Large intestine (tissue), 3 donors: ENCODE measurements around the gene LOX. TPM values are rescaled to one million over a fixed set of nuclear protein-coding genes. Genes with fewer than 3 reads are reported as not detected.
A peak's percentile ranks its signal among the peaks of the same experiment; 100 is the strongest.
"Not testable (repeated sequence)": the region's sequence is repeated elsewhere in the genome, so short reads cannot be mapped to it uniquely, and the experiment has no call there.

Source experiments
- DNase-seq, 2 donors: peaks; one replicate each; pipeline versions ENCODE4 v3.0.0 to v3.0.0-alpha.2; 2013
- H3K27ac ChIP-seq: one replicate; pipeline ENCODE4 v1.5.1; 2013; ENCODE audit warnings: low read length
- H3K27me3 ChIP-seq: 2 replicates; pipeline ENCODE4 v1.6.1; 2013; ENCODE audit warnings: low read length; ENCODE audit not compliant: control insufficient read depth, insufficient read depth
- H3K36me3 ChIP-seq: 2 replicates; pipeline ENCODE4 v1.6.1; 2013; ENCODE audit warnings: low read length; ENCODE audit not compliant: control insufficient read depth, insufficient read depth
- H3K4me1 ChIP-seq: one replicate; pipeline ENCODE4 v1.6.1; 2013; ENCODE audit warnings: low read length; ENCODE audit not compliant: control insufficient read depth, insufficient read depth
- H3K4me3 ChIP-seq: one replicate; pipeline ENCODE4 v1.5.1; 2013; ENCODE audit warnings: low read length
- H3K9me3 ChIP-seq: one replicate; pipeline ENCODE4 v1.6.1; 2013; ENCODE audit warnings: mild to moderate bottlenecking, low read depth, low read length, moderate library complexity; ENCODE audit not compliant: control insufficient read depth
- WGBS: methylation state at CpG from one replicate; pipeline ENCODE4 v1.1.5; 2013; ENCODE audit warnings: low lambda C conversion rate; ENCODE audit not compliant: insufficient coverage; 5-methylcytosine and 5-hydroxymethylcytosine counted together
- polyA plus RNA-seq: library from polyadenylated mRNA; unstranded; fragments of 120-200 nt; gene quantifications from one replicate; pipeline ENCODE4 v1.2.1, GENCODE V29; 2013

LOX gene
- polyA plus RNA-seq, 1 donor, result 10.9 TPM

GRCh38 chr5:122099060-122099790 lies 21.2 kb upstream of the LOX start:
- no peak overlapping the region for H3K4me3 ChIP-seq
- peak; percentile 38 to 52 for DNase-seq
- H3K4me1 ChIP-seq, result no peaks in the 10 kb centered on the region
- H3K36me3 ChIP-seq, result no peaks in the 10 kb centered on the region
- H3K27ac ChIP-seq, result peak overlapping the region; percentile 13
- H3K9me3 ChIP-seq, result no peaks in the 10 kb centered on the region
- H3K27me3 ChIP-seq, result no peaks in the 10 kb centered on the region
- no CpG with 5 or more reads among the region's 6 CpGs for WGBS

- no peak overlapping the region for H3K27ac ChIP-seq
- H3K4me1 ChIP-seq, result no peaks in the 10 kb centered on the region
- no peaks in the 10 kb centered on the region for H3K9me3 ChIP-seq
- no peak overlapping the region for H3K4me3 ChIP-seq
- H3K36me3 ChIP-seq, result no peaks in the 10 kb centered on the region
- DNase-seq, result no peak
- peaks cover 2% of the 10 kb centered on the region for H3K27me3 ChIP-seq
- no CpG with 5 or more reads among the region's 1 CpG for WGBS
These were observed 19.3 kb upstream of the LOX start for GRCh38 chr5:122097391-122097790.

GRCh38 chr5:122095158-122095557 lies 17.1 kb upstream of the LOX start:
- Histone ChIP-seq H3K27me3 (peaks cover 2% of the 10 kb centered on the region), H3K36me3 (no peaks in the 10 kb centered on the region), H3K27ac (no peak overlapping the region), H3K4me1 (no peaks in the 10 kb centered on the region), H3K4me3 (no peak overlapping the region), H3K9me3 (no peaks in the 10 kb centered on the region)
- WGBS, result 100% methylated on average over 2 of the region's 3 CpGs
- DNase-seq, result no peak

GRCh38 chr5:122094251-122094650 lies 16.2 kb upstream of the LOX start:
- 86% methylated on average over 1 of the region's 5 CpGs for WGBS
- H3K4me1 ChIP-seq, H3K27ac ChIP-seq, DNase-seq, H3K27me3 ChIP-seq, H3K9me3 ChIP-seq, H3K4me3 ChIP-seq, H3K36me3 ChIP-seq: not testable (repeated sequence)

- no peak for DNase-seq
- Histone ChIP-seq H3K36me3 (no peaks in the 10 kb centered on the region), H3K27ac (no peak overlapping the region), H3K4me3 (no peak overlapping the region), H3K4me1 (no peaks in the 10 kb centered on the region), H3K27me3 (peaks cover 2% of the 10 kb centered on the region), H3K9me3 (no peaks in the 10 kb centered on the region)
- WGBS, result 87% methylated on average over 3 of the region's 7 CpGs
These were observed 15.5 kb upstream of the LOX start for GRCh38 chr5:122093415-122094180.

- WGBS, result 0% methylated on average over 1 of the region's 9 CpGs
- Histone ChIP-seq H3K27me3 (peaks cover 2% of the 10 kb centered on the region), H3K9me3 (no peaks in the 10 kb centered on the region), H3K4me1 (no peaks in the 10 kb centered on the region), H3K36me3 (no peaks in the 10 kb centered on the region), H3K27ac (no peak overlapping the region), H3K4me3 (no peak overlapping the region)
- DNase-seq, result no peak
These were observed 14.0 kb upstream of the LOX start for GRCh38 chr5:122091936-122092600.

GRCh38 chr5:122089096-122090013 lies 11.3 kb upstream of the LOX start:
- WGBS, result no CpG with 5 or more reads among the region's 2 CpGs
- DNase-seq, result no peak
- H3K4me1 ChIP-seq, result no peaks in the 10 kb centered on the region
- H3K27ac ChIP-seq, result no peak overlapping the region
- peaks cover 2% of the 10 kb centered on the region for H3K27me3 ChIP-seq
- no peak overlapping the region for H3K4me3 ChIP-seq
- H3K36me3 ChIP-seq, result no peaks in the 10 kb centered on the region
- no peaks in the 10 kb centered on the region for H3K9me3 ChIP-seq

GRCh38 chr5:122085041-122085440 lies 7.0 kb upstream of the LOX start:
- no peaks in the 10 kb centered on the region for H3K27me3 ChIP-seq
- H3K27ac ChIP-seq, result no peak overlapping the region
- no peak overlapping the region for H3K4me3 ChIP-seq
- WGBS, result 67% methylated on average over 1 of the region's 3 CpGs
- no peak for DNase-seq
- H3K36me3 ChIP-seq, result no peaks in the 10 kb centered on the region
- no peaks in the 10 kb centered on the region for H3K9me3 ChIP-seq
- H3K4me1 ChIP-seq, result no peaks in the 10 kb centered on the region

GRCh38 chr5:122083535-122083934 lies 5.5 kb upstream of the LOX start:
- H3K27me3 ChIP-seq, result peaks cover 3% of the 10 kb centered on the region
- H3K36me3 ChIP-seq, result no peaks in the 10 kb centered on the region
- no peaks in the 10 kb centered on the region for H3K4me1 ChIP-seq
- DNase-seq, result no peak
- H3K27ac ChIP-seq, result no peak overlapping the region
- no peaks in the 10 kb centered on the region for H3K9me3 ChIP-seq
- WGBS, result 83% methylated on average over 1 of the region's 1 CpG
- H3K4me3 ChIP-seq, result no peak overlapping the region

- Histone ChIP-seq H3K36me3 (no peaks in the 10 kb centered on the region), H3K9me3 (no peaks in the 10 kb centered on the region), H3K4me1 (peaks cover 4% of the 10 kb centered on the region), H3K27me3 (peaks cover 10% of the 10 kb centered on the region), H3K27ac (no peak overlapping the region), H3K4me3 (no peak overlapping the region)
- DNase-seq, result no peak
- no CpG with 5 or more reads among the region's 2 CpGs for WGBS
These were observed 3.5 kb upstream of the LOX start for GRCh38 chr5:122081541-122081940.
